Measurements from ENCODE around the gene C5orf63.

The C5orf63 gene

DNA sequence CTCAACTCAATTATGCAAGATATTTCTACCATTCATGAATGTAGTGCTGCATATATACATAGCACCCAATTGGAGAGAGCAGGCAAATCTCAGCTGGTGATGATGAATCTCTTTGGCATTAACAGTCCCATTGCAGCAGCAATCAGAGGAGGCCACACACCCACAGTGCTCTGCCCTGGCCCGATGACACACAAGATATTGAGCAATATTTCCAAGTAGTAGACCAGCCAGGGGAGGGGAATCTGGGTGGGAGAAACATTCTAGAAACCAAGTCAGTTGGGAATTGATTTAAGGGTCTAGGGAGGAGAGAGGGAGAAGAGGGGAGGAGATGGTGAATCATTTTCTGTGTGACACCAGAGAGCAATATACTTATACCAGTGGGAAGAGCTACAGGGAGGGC, 14.9 kb upstream of the C5orf63 start:
- no peaks in the 10 kb centered on the region for H3K4me1 ChIP-seq
- TF ChIP-seq, protein P1, sequence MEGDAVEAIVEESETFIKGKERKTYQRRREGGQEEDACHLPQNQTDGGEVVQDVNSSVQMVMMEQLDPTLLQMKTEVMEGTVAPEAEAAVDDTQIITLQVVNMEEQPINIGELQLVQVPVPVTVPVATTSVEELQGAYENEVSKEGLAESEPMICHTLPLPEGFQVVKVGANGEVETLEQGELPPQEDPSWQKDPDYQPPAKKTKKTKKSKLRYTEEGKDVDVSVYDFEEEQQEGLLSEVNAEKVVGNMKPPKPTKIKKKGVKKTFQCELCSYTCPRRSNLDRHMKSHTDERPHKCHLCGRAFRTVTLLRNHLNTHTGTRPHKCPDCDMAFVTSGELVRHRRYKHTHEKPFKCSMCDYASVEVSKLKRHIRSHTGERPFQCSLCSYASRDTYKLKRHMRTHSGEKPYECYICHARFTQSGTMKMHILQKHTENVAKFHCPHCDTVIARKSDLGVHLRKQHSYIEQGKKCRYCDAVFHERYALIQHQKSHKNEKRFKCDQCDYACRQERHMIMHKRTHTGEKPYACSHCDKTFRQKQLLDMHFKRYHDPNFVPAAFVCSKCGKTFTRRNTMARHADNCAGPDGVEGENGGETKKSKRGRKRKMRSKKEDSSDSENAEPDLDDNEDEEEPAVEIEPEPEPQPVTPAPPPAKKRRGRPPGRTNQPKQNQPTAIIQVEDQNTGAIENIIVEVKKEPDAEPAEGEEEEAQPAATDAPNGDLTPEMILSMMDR (IDR thresholded peaks at IDR 0.05; ENCODE audit: low read depth, low read length), result no peak
- DNase-seq, result no peak
- no peak overlapping the region for H3K4me3 ChIP-seq (ENCODE audit: low read depth, low read length)
- H3K27me3 ChIP-seq, result no peaks in the 10 kb centered on the region
- no peaks in the 10 kb centered on the region for H3K9me3 ChIP-seq
- no peaks in the 10 kb centered on the region for H3K36me3 ChIP-seq

DNA sequence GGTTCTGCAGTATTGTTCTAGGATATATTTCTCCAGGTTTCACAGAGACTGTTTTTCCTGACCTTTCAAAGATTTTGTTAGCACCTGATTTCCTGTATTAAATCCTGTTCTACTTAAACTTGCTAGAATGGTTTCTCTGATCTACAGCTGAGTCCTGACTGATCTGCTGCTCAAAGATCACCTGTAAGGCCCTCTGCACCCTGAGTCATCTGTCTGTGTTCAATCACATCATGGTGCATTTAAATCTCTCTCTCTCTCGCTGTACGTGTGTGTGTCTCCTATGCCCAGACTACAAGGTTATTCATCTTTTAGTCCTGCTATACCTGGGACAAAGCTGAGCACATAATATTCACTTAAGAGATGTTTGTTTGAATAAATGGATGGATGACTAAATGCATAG, 13.3 kb upstream of the C5orf63 start:
- no peaks in the 10 kb centered on the region for H3K27me3 ChIP-seq
- no peaks in the 10 kb centered on the region for H3K4me1 ChIP-seq
- no peak for DNase-seq
- TF ChIP-seq, protein P1 (IDR thresholded peaks at IDR 0.05; ENCODE audit: low read depth, low read length), result no peak
- H3K9me3 ChIP-seq, result no peaks in the 10 kb centered on the region
- H3K4me3 ChIP-seq (ENCODE audit: low read depth, low read length), result no peak overlapping the region
- H3K36me3 ChIP-seq, result no peaks in the 10 kb centered on the region

DNA sequence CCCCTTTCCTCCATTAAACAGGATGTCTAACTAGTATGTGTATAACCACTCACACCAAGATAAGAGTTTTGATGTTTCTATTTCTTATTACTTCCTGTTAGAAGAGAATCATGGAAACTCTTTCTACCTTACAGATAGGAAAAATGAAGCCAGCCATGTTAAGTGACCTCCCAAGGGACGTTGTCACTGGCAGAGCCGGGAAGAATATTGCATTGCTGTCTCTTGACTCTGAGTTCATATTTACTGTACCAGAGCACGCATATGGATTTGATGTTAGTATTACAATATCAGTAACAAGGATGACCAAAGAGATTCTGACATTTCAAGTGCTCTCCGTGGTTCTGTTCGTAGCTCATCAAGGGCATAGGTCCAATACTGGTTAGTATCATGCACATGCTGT, 12.5 kb upstream of the C5orf63 start:
- Histone ChIP-seq H3K4me3 (ENCODE audit: low read depth, low read length) (no peak overlapping the region), H3K9me3 (no peaks in the 10 kb centered on the region), H3K27me3 (no peaks in the 10 kb centered on the region), H3K36me3 (no peaks in the 10 kb centered on the region), H3K4me1 (no peaks in the 10 kb centered on the region)
- TF ChIP-seq, protein P1 (IDR thresholded peaks at IDR 0.05; ENCODE audit: low read depth, low read length), result no peak
- DNase-seq, result no peak

DNA sequence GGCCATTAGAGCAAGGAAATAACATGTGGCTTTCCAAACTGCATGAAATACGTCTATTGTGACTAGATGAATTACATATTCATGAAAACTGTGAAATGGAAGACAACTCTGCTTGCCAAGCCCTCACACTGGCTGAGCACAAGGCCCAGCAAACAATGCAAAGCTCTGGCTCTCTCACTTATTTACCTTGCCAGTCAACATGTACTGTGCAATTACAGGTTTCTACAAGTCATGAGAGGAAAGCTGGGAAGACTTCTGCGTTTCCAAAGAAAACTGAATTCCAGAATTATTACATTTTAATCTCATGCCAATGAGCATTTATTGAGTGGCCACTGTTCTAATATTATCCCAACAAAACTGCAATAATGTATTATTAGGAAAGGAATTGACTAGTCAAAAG, 12.1 kb upstream of the C5orf63 start:
- TF ChIP-seq, protein P1 (IDR thresholded peaks at IDR 0.05; ENCODE audit: low read depth, low read length), result no peak
- H3K36me3 ChIP-seq, result no peaks in the 10 kb centered on the region
- no peaks in the 10 kb centered on the region for H3K4me1 ChIP-seq
- H3K9me3 ChIP-seq, result no peaks in the 10 kb centered on the region
- H3K27me3 ChIP-seq, result no peaks in the 10 kb centered on the region
- H3K4me3 ChIP-seq (ENCODE audit: low read depth, low read length), result no peak overlapping the region
- DNase-seq, result no peak

DNA sequence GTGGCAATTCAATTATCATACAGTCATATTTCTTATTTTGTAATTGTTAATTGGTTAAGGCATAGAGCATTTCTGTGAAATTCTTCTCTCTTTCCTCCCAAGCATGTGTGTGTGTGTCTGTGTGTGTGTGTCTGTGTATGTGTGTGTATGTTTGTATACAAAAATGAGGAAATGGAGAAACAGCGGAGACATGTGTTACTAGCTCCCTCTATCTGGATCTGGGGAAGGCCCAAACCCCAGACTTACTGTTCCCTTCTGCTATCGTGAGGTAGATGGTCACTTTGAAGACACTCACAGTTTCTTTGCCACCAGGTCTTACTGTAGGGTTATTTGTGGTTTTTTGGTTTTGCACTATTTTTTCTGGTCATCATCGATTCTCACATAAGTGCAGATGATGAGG, 11.4 kb upstream of the C5orf63 start:
- H3K9me3 ChIP-seq, result no peaks in the 10 kb centered on the region
- H3K4me1 ChIP-seq, result no peaks in the 10 kb centered on the region
- H3K27me3 ChIP-seq, result no peaks in the 10 kb centered on the region
- no peak for DNase-seq
- TF ChIP-seq, protein P1 (IDR thresholded peaks at IDR 0.05; ENCODE audit: low read depth, low read length), result no peak
- H3K36me3 ChIP-seq, result no peaks in the 10 kb centered on the region
- no peak overlapping the region for H3K4me3 ChIP-seq (ENCODE audit: low read depth, low read length)

DNA sequence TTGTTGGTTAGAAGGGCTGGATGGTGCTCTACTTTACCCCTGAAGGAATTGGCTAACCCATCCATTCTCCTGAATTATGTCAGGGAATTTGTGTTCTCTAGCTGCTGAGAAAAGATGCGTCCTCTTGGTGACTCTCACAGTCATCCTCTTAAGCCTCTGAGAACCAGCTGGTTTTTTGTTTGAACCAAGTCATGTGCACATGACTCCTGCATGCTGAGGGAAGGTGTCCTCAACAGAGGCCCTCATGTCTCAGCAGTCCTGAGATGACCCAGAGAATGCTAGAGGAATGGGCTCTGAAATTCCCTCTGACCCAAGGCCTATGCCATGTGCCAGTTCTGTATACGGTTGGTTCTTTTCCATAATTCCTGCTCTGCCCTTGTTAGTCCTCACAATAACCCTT, 10.4 kb upstream of the C5orf63 start:
- DNase-seq, result no peak
- H3K9me3 ChIP-seq, result no peaks in the 10 kb centered on the region
- TF ChIP-seq, protein P1 (IDR thresholded peaks at IDR 0.05; ENCODE audit: low read depth, low read length), result no peak
- no peaks in the 10 kb centered on the region for H3K4me1 ChIP-seq
- no peaks in the 10 kb centered on the region for H3K27me3 ChIP-seq
- no peak overlapping the region for H3K4me3 ChIP-seq (ENCODE audit: low read depth, low read length)
- no peaks in the 10 kb centered on the region for H3K36me3 ChIP-seq
